B cell (primary cell): ENCODE measurements around the gene ZFP64. TPM values are rescaled to one million over a fixed set of nuclear protein-coding genes. Genes with fewer than 3 reads are reported as not detected.

Experiments
- ATAC-seq: fragments of 200-7000 bp; cut with Tn5 transposase; one replicate; pipeline ENCODE4 v1.10.0; 2021; ENCODE audit warnings: low read depth, mild to moderate bottlenecking, moderate number of reproducible peaks, moderate library complexity
- CTCF ChIA-PET: fragments of 350-600 bp; sonication (Branson Sonifier 250); formaldehyde crosslinking; loops from one replicate; lab custom pipeline; 2021; ENCODE audit warnings: antibody characterized with exemption, inconsistent platforms; lab: Charles Lee
- POLR2A ChIA-PET: fragments of 350-600 bp; sonication (Branson Sonifier 250); formaldehyde crosslinking; loops from one replicate; lab custom pipeline; 2021; ENCODE audit warnings: antibody characterized with exemption; lab: Charles Lee
- DNase-seq: peaks from one replicate; pipeline ENCODE4 v3.0.0; 2013
- H2AFZ ChIP-seq: 2 replicates; pipeline ENCODE4 v1.6.1; 2012; ENCODE audit warnings: mild to moderate bottlenecking, low read depth, low read length; ENCODE audit not compliant: insufficient read depth, poor library complexity, severe bottlenecking
- H3K27ac ChIP-seq, 2 donors: 1 replicate in 1 of 2; 2 replicates in 1 of 2; pipeline ENCODE4 v1.5.1; 2012 to 2013; ENCODE audit warnings: low read length in 2 of 2, mild to moderate bottlenecking in 2 of 2, moderate library complexity in 1 of 2
- H3K27me3 ChIP-seq, 4 experiments: fragments of 200-600 bp in 1 of 4; sonication (generic) in 1 of 4; replicated peaks in 1 of 4; 1 replicate in 2 of 4; 2 replicates in 2 of 4; pipeline versions ENCODE4 v1.6.1 to v1.7.0; 2013 to 2016; ENCODE audit warnings: low read length in 3 of 4, mild to moderate bottlenecking in 2 of 4, mixed read lengths in 1 of 4, moderate library complexity in 1 of 4; ENCODE audit not compliant: insufficient read depth in 4 of 4, control insufficient read depth in 3 of 4; ENCODE audit errors: control extremely low read depth in 1 of 4
- H3K36me3 ChIP-seq, 2 experiments: replicated peaks in 1 of 2; 1 replicate in 1 of 2; 2 replicates in 1 of 2; pipeline versions ENCODE4 v1.6.1 to v1.7.1; 2013; ENCODE audit warnings: low read length in 1 of 2; ENCODE audit not compliant: insufficient read depth in 2 of 2, control insufficient read depth in 1 of 2; ENCODE audit errors: control extremely low read depth in 1 of 2, extremely low read depth in 1 of 2
- H3K4me1 ChIP-seq, 2 donors: fragments of 200-600 bp in 1 of 2; sonication (generic) in 1 of 2; 1 replicate in 1 of 2; 2 replicates in 1 of 2; pipeline versions ENCODE4 v1.5.1 to v1.6.1; 2013 to 2017; ENCODE audit warnings: low read length in 2 of 2; ENCODE audit not compliant: control insufficient read depth in 2 of 2, insufficient read depth in 2 of 2
- H3K4me2 ChIP-seq: replicated peaks from 2 replicates; pipeline ENCODE3; 2012; ENCODE audit warnings: mild to moderate bottlenecking, low read depth, low read length; ENCODE audit not compliant: poor library complexity, severe bottlenecking
- H3K4me3 ChIP-seq, 5 experiments: fragments of 200-600 bp in 1 of 5; sonication (generic) in 1 of 5; 1 replicate in 3 of 5; 2 replicates in 2 of 5; pipeline versions ENCODE4 v1.5.1 to v1.7.0; 2011 to 2016; ENCODE audit warnings: low read length in 4 of 5, mild to moderate bottlenecking in 4 of 5, low read depth in 2 of 5, control low read depth in 1 of 5, moderate library complexity in 1 of 5; ENCODE audit not compliant: insufficient read depth in 1 of 5; ENCODE audit errors: control extremely low read depth in 1 of 5, extremely low read depth in 1 of 5
- H3K79me2 ChIP-seq: fragments of 200-600 bp; sonication (generic); one replicate; pipeline ENCODE4 v1.6.0; 2016; ENCODE audit warnings: low read length; ENCODE audit not compliant: control insufficient read depth, insufficient read depth
- H3K9ac ChIP-seq: fragments of 200-600 bp; sonication (generic); 2 replicates; pipeline ENCODE4 v1.6.1; 2017; ENCODE audit warnings: mild to moderate bottlenecking, low read length, moderate library complexity
- H3K9me3 ChIP-seq, 3 donors: one replicate each; pipeline versions ENCODE4 v1.6.1 to v1.7.1; 2013; ENCODE audit warnings: low read length in 2 of 3; ENCODE audit not compliant: control insufficient read depth in 2 of 3, insufficient read depth in 1 of 3; ENCODE audit errors: control extremely low read depth in 1 of 3
- H4K20me1 ChIP-seq: 2 replicates; pipeline ENCODE4 v1.6.0; 2012; ENCODE audit warnings: mild to moderate bottlenecking, low read length; ENCODE audit not compliant: insufficient read depth, control insufficient read depth, poor library complexity, severe bottlenecking
- H3K27ac Mint-ChIP-seq: one replicate; pipeline ENCODE4 v1.8.0; 2021; ENCODE audit warnings: mixed read lengths
- H3K27me3 Mint-ChIP-seq: one replicate; pipeline ENCODE4 v1.8.0; 2021; ENCODE audit warnings: mixed read lengths
- H3K4me1 Mint-ChIP-seq: one replicate; pipeline ENCODE4 v1.8.0; 2021; ENCODE audit warnings: mixed read lengths
- H3K4me3 Mint-ChIP-seq: one replicate; pipeline ENCODE4 v1.8.0; 2021; ENCODE audit warnings: mixed read lengths
- H3K9me3 Mint-ChIP-seq: one replicate; pipeline ENCODE4 v1.8.0; 2022; ENCODE audit warnings: mixed read lengths; ENCODE audit not compliant: insufficient read depth
- CTCF ChIP-seq: fragments of 200-600 bp; IDR thresholded peaks from one replicate; pipeline ENCODE4 v1.8.0; 2022; ENCODE audit warnings: antibody characterized with exemption, mild to moderate bottlenecking
- EZH2 ChIP-seq: IDR thresholded peaks from 2 replicates; pipeline ENCODE4 v1.6.1; 2012; ENCODE audit warnings: borderline replicate concordance, low read depth, mild to moderate bottlenecking, moderate library complexity, low read length; ENCODE audit not compliant: insufficient read depth, poor library complexity, severe bottlenecking
- WGBS: methylation state at CpG from one replicate; pipeline ENCODE4 v1.1.5; 2013; ENCODE audit warnings: missing lambda C conversion rate; ENCODE audit not compliant: insufficient coverage; 5-methylcytosine and 5-hydroxymethylcytosine counted together
- intact Hi-C: fragments of 100-400 bp; cut with micrococcal nuclease; formaldehyde crosslinking; loops from one replicate; pipeline ENCODE4 v1.10.0; 2022
- polyA plus RNA-seq: library from polyadenylated mRNA; depleted of rRNA; stranded (reverse); fragments of >200 nt; gene quantifications from 2 replicates; pipeline ENCODE4 v1.2.3, GENCODE V29; 2012
- total RNA-seq, 2 donors: library from RNA; stranded (reverse); fragments of 120-200 nt in 1 of 2; gene quantifications; 1 replicate in 1 of 2; 2 replicates in 1 of 2; pipeline versions ENCODE4 v1.2.3 to v1.2.4, GENCODE V29; 2013 to 2022

Gene ZFP64
- total and polyA plus RNA-seq, 2 donors (not counting 1 experiment from before 2014, with no cell fraction given) = 14.2 to 15.1 TPM

GRCh38 chr20:52190437-52191131 is 995 bp downstream of the ZFP64 start:
- Histone ChIP-seq H3K4me3 (peak overlapping the region; percentile 56 to 90 (median 82)), H4K20me1 (no peaks in the 10 kb centered on the region), H3K9ac (peak overlapping the region; percentile 89), H3K4me2 (peak overlapping the region; percentile 75), H2AFZ (peak overlapping the region; percentile 95), H3K9me3 (peaks cover 0 to 2% (median 0%) of the 10 kb centered on the region in 3 donors), H3K79me2 (peaks cover 31% of the 10 kb centered on the region), H3K27ac (peak overlapping the region; percentile 61 to 85), H3K36me3 (peaks cover 0 to 7% of the 10 kb centered on the region in 2 experiments), H3K27me3 (no peaks in the 10 kb centered on the region), H3K4me1 (peaks cover 8 to 13% of the 10 kb centered on the region in 2 donors)
- Mint-ChIP-seq H3K27ac (peak overlapping the region; percentile 91), H3K9me3 (no peaks in the 10 kb centered on the region), H3K27me3 (no peaks in the 10 kb centered on the region), H3K4me3 (peak overlapping the region; percentile 97), H3K4me1 (peaks cover 16% of the 10 kb centered on the region)
- intact Hi-C loops = loop anchor here (5.0 kb wide), 1 partner anchor 1458 kb away; the partner anchor contains the start of gene PARD6B
- no peak for TF ChIP-seq EZH2
- no peak for TF ChIP-seq CTCF
- ATAC-seq (peak; percentile 23), DNase-seq (peak; percentile 46)
- 5% methylated on average over 11 of the region's 15 CpGs for WGBS
- ChIA-PET CTCF (interaction anchor here (0.8 to 1.5 kb wide), 2 partner anchors 20 to 23 kb away, joined by 3 read pairs; no protein-coding TSS in a partner anchor), POLR2A (no interaction called here)

GRCh38 chr20:52181766-52182165 is 9.8 kb downstream of the ZFP64 start:
- Mint-ChIP-seq H3K4me1 (peaks cover 23% of the 10 kb centered on the region), H3K27me3 (no peaks in the 10 kb centered on the region), H3K4me3 (no peak overlapping the region), H3K9me3 (no peaks in the 10 kb centered on the region), H3K27ac (no peak overlapping the region)
- Histone ChIP-seq H3K27ac (no peak overlapping the region), H3K4me1 (peaks cover 13 to 17% of the 10 kb centered on the region in 2 donors), H2AFZ (no peak overlapping the region), H3K36me3 (peaks cover 4 to 16% of the 10 kb centered on the region in 2 experiments), H3K9me3 (no peaks in the 10 kb centered on the region), H4K20me1 (peaks cover 7% of the 10 kb centered on the region), H3K4me3 (no peak overlapping the region), H3K9ac (no peak overlapping the region), H3K27me3 (no peaks in the 10 kb centered on the region), H3K79me2 (peaks cover 41% of the 10 kb centered on the region), H3K4me2 (no peak overlapping the region)
- WGBS = 94% methylated on average over 2 of the region's 9 CpGs
- POLR2A ChIA-PET = no interaction called here
- DNase-seq = no peak
- ATAC-seq = no peak
- CTCF ChIA-PET = interaction anchor here (0.8 kb wide), 1 partner anchor 10 kb away, joined by 3 read pairs; the partner anchor contains the start of gene ZFP64
- intact Hi-C loops = no loop called here
- TF ChIP-seq CTCF = no peak
- TF ChIP-seq EZH2 = no peak
